H1 (cell line): Measurements from ENCODE around the gene PSG2.
"Not testable (repeated sequence)": the region's sequence is repeated elsewhere in the genome, so short reads cannot be mapped to it uniquely, and the experiment has no call there.

Experiments
- CBX8 ChIP-seq: fragments of 300-800, 300-1000 bp; sonication (generic); IDR thresholded peaks from 2 replicates; pipeline ENCODE4 v1.7.1; 2016; ENCODE audit warnings: low read depth, low read length, borderline replicate concordance
- CTCF ChIP-seq, 3 experiments: IDR thresholded peaks; 1 replicate in 2 of 3; 2 replicates in 1 of 3; pipeline versions ENCODE4 v1.5.1 to v1.6.1; 2011; ENCODE audit warnings: low read length in 3 of 3, mild to moderate bottlenecking in 3 of 3, inconsistent platforms in 2 of 3, low read depth in 1 of 3, moderate library complexity in 1 of 3; ENCODE audit not compliant: insufficient read depth in 1 of 3; ENCODE audit errors: control extremely low read depth in 1 of 3
- EZH2 ChIP-seq: fragments of 200-600 bp; sonication (generic); IDR thresholded peaks from 2 replicates; pipeline ENCODE4 v1.7.1; 2012; ENCODE audit warnings: low read depth, mild to moderate bottlenecking, moderate library complexity, low read length, inconsistent platforms; ENCODE audit not compliant: severe bottlenecking
- JUN ChIP-seq: IDR thresholded peaks from 2 replicates; pipeline ENCODE4 v1.6.1; 2011; ENCODE audit warnings: low read depth, mild to moderate bottlenecking, improper control_type of control experiment, low read length
- POLR2AphosphoS5 ChIP-seq: IDR thresholded peaks from 2 replicates; pipeline ENCODE4 v1.6.1; 2011; ENCODE audit warnings: low read depth, low read length
- RXRA ChIP-seq: IDR thresholded peaks from 2 replicates; pipeline ENCODE4 v1.6.1; 2011; ENCODE audit warnings: low read depth, mild to moderate bottlenecking, low read length, moderate library complexity; ENCODE audit not compliant: insufficient read depth
- SIX5 ChIP-seq: IDR thresholded peaks from 2 replicates; pipeline ENCODE4 v1.6.1; 2011; ENCODE audit warnings: mild to moderate bottlenecking, low read depth, low read length
- ZNF274 ChIP-seq: IDR thresholded peaks from 2 replicates; pipeline ENCODE4 v1.7.0; 2012; ENCODE audit warnings: low read length, borderline replicate concordance; ENCODE audit errors: extremely low read depth

DNA sequence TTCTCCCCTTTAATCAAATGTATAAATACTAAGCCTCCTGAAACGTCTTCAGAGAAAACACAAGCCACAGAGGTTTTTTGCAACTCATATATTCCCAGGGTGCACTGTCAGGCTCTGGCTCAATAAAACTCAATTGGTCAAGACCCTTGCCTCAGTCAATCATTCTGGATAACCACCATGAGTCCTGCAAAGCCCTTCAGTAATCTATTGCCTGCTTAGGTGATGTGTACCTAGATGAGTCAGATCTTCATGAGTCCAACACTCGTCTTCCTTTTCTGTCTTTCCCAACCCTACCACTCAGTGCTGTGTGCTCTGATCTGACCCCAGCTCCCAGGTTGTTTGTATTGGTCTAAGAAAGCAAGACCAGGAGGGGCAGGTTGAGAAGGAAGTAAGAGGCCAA, 24.1 kb downstream of the PSG2 start:
- not testable (repeated sequence) for TF ChIP-seq EZH2; RXRA; ZNF274; POLR2AphosphoS5; CTCF (IDR thresholded peaks at IDR 0.05; ENCODE audit: control extremely low read depth in 1 of 3, insufficient read depth in 1 of 3, low read depth in 1 of 3, low read length in 3 of 3); CBX8; JUN; SIX5
